Endothelial cell of umbilical vein (primary cell): Measurements from ENCODE around the gene GFPT2. TPM values are rescaled to one million over a fixed set of nuclear protein-coding genes. Genes with fewer than 3 reads are reported as not detected.

Source experiments
- BruUV-seq: library from RNA; stranded (reverse); fragments of 400-500 nt; replicated peaks from 2 replicates; lab custom pipeline; 2021; lab: Mats Ljungman, UMichigan
- CTCF ChIA-PET: fragments of 300-600, 350-600 bp; sonication (Branson Sonifier 250); formaldehyde crosslinking; loops from one replicate; lab custom pipeline; 2021; ENCODE audit warnings: antibody characterized with exemption, inconsistent platforms; lab: Charles Lee
- POLR2A ChIA-PET: fragments of 300-600, 350-600 bp; sonication (Branson Sonifier 250); formaldehyde crosslinking; loops from one replicate; lab custom pipeline; 2021; ENCODE audit warnings: antibody characterized with exemption, inconsistent platforms; lab: Charles Lee
- DNase-seq: peaks from one replicate; pipeline ENCODE4 v3.0.0-alpha.2; 2011; ENCODE audit warnings: low read depth, low spot score
- FAIRE-seq: peaks from 2 replicates; lab custom pipeline; 2011; peaks lifted over from hg19 to GRCh38; lab: Jason Lieb, UNC
- H2AFZ ChIP-seq: 2 replicates; pipeline ENCODE4 v1.6.0; 2012; ENCODE audit warnings: low read depth, low read length, control low read depth, inconsistent platforms
- H3K27ac ChIP-seq: 2 replicates; pipeline ENCODE4 v1.5.1; 2011; ENCODE audit warnings: low read depth, mild to moderate bottlenecking, control low read depth, low read length, moderate library complexity; ENCODE audit not compliant: insufficient read depth
- H3K27me3 ChIP-seq, 2 experiments: 2 replicates each; pipeline versions ENCODE4 v1.6.0 to v1.6.1; 2011; ENCODE audit warnings: low read length in 2 of 2, mixed read lengths in 1 of 2; ENCODE audit not compliant: control insufficient read depth in 2 of 2, insufficient read depth in 2 of 2
- H3K36me3 ChIP-seq, 2 experiments: 2 replicates in 1 of 2; 3 replicates in 1 of 2; pipeline ENCODE4 v1.5.1; 2011; ENCODE audit warnings: low read length in 2 of 2, mild to moderate bottlenecking in 1 of 2, moderate library complexity in 1 of 2; ENCODE audit not compliant: control insufficient read depth in 2 of 2, insufficient read depth in 2 of 2; ENCODE audit errors: extremely low read depth in 1 of 2
- H3K4me1 ChIP-seq: 3 replicates; pipeline ENCODE4 v1.5.1; 2011; ENCODE audit warnings: mild to moderate bottlenecking, low read length; ENCODE audit not compliant: control insufficient read depth, insufficient read depth; ENCODE audit errors: extremely low read depth
- H3K4me2 ChIP-seq: 2 replicates; pipeline ENCODE4 v1.6.1; 2011; ENCODE audit warnings: low read length, control low read depth, mixed read lengths; ENCODE audit not compliant: insufficient read depth
- H3K4me3 ChIP-seq, 3 experiments: fragments of 200-600 bp in 1 of 3; sonication (generic), shearing (Covaris generic) in 1 of 3; replicated peaks in 1 of 3; 2 replicates each; pipeline ENCODE4 v1.5.1; 2011 to 2016; ENCODE audit warnings: control low read depth in 3 of 3, low read length in 3 of 3, mild to moderate bottlenecking in 2 of 3, inconsistent platforms in 1 of 3, low read depth in 1 of 3, moderate library complexity in 1 of 3; ENCODE audit not compliant: insufficient read depth in 1 of 3
- H3K79me2 ChIP-seq: 2 replicates; pipeline ENCODE4 v1.6.0; 2012; ENCODE audit warnings: low read length, inconsistent platforms; ENCODE audit not compliant: control insufficient read depth, insufficient read depth
- H3K9ac ChIP-seq: replicated peaks from 2 replicates; pipeline ENCODE3; 2011; ENCODE audit warnings: low read length, control low read depth; ENCODE audit not compliant: insufficient read depth; ENCODE audit errors: extremely low read depth
- H3K9me1 ChIP-seq: replicated peaks from 3 replicates; pipeline ENCODE4 v1.6.0; 2011; ENCODE audit warnings: mild to moderate bottlenecking, low read length; ENCODE audit not compliant: control insufficient read depth, insufficient read depth; ENCODE audit errors: extremely low read depth
- H3K9me3 ChIP-seq: replicated peaks from 2 replicates; pipeline ENCODE4 v1.5.1; 2012; ENCODE audit warnings: low read length, inconsistent platforms; ENCODE audit not compliant: control insufficient read depth, insufficient read depth
- H4K20me1 ChIP-seq: replicated peaks from 2 replicates; pipeline ENCODE3; 2011; ENCODE audit warnings: mild to moderate bottlenecking, low read length; ENCODE audit not compliant: control insufficient read depth, insufficient read depth; ENCODE audit errors: extremely low read depth
- FOS ChIP-seq: IDR thresholded peaks from 2 replicates; pipeline ENCODE4 v1.6.1; 2011; ENCODE audit warnings: mild to moderate bottlenecking, low read length, moderate library complexity, borderline replicate concordance; ENCODE audit not compliant: insufficient read depth
- GATA2 ChIP-seq: IDR thresholded peaks from 2 replicates; pipeline ENCODE4 v1.7.0; 2011; ENCODE audit warnings: low read depth, mild to moderate bottlenecking, moderate library complexity, mixed read lengths, low read length; ENCODE audit not compliant: insufficient read length, insufficient read depth
- JUN ChIP-seq: IDR thresholded peaks from 2 replicates; pipeline ENCODE4 v1.6.1; 2011; ENCODE audit warnings: borderline replicate concordance, low read depth; ENCODE audit not compliant: insufficient read length, insufficient read depth
- POLR2A ChIP-seq: IDR thresholded peaks from 2 replicates; pipeline ENCODE4 v1.6.1; 2012; ENCODE audit warnings: low read depth, mild to moderate bottlenecking, control low read depth, low read length
- POLR2AphosphoS5 ChIP-seq: IDR thresholded peaks from 2 replicates; pipeline ENCODE4 v1.6.1; 2012; ENCODE audit warnings: low read depth, mild to moderate bottlenecking, control low read depth, low read length, moderate library complexity; ENCODE audit not compliant: insufficient read depth
- dilution Hi-C: fragments of 300-500 bp; cut with MboI; formaldehyde crosslinking; loops from one replicate; pipeline ENCODE4 v1.15.0; 2019; ENCODE audit warnings: low sequenced_read_pairs; ENCODE audit not compliant: extremely low pct_ligation_motif_present
- intact Hi-C: fragments of 100-400 bp; cut with micrococcal nuclease; formaldehyde crosslinking; loops from one replicate; pipeline ENCODE4 v1.10.0; 2022
- polyA plus RNA-seq, 4 experiments: library from polyadenylated mRNA; depleted of rRNA in 3 of 4; stranded (reverse) in 3 of 4; unstranded in 1 of 4; fragments of >200 nt; gene quantifications; 2 replicates each; pipeline versions ENCODE4 v1.2.1 to v1.2.3, GENCODE V29; 2011 to 2012; ENCODE audit warnings: missing spikeins in 1 of 4
- total RNA-seq: library from RNA; stranded (reverse); gene quantifications from 2 replicates; pipeline ENCODE4 v1.2.3, GENCODE V29; 2021
- TF ChIP-seq, protein P1 (sequence below), 2 donors: IDR thresholded peaks; 1 replicate in 1 of 2; 2 replicates in 1 of 2; pipeline ENCODE4 v1.5.1; 2011; ENCODE audit warnings: low read length in 2 of 2, mild to moderate bottlenecking in 2 of 2, moderate library complexity in 2 of 2, control low read depth in 1 of 2, inconsistent platforms in 1 of 2, low read depth in 1 of 2; ENCODE audit not compliant: insufficient read depth in 1 of 2; ENCODE audit errors: extremely low read depth in 1 of 2
- TF ChIP-seq, protein P2 (sequence below): IDR thresholded peaks from 2 replicates; pipeline ENCODE4 v1.6.1; 2011; ENCODE audit not compliant: insufficient read depth, insufficient read length

The GFPT2 gene
- total and polyA plus RNA-seq, 2 donors (not counting 3 experiments of a cell fraction or from before 2014, with no cell fraction given) = 4.3 to 4.5 TPM

DNA sequence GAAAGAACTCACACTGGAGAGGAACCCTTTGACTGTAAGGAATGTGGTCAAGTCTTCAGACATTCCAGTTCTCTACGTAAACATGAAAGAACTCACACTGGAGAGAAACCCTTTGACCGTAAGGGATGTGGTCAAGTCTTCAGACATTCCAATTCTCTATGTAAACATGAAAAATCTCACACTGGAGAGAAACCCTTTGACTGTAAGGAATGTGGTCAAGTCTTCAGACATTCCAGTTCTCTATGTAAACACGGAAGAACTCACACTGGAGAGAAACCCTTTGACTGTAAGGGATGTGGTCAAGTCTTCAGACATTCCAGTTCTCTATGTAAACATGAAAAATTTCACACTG is 93.9 kb downstream of the GFPT2 start:
- DNase-seq (no peak), FAIRE-seq (no peak)
- Histone ChIP-seq H3K9ac (no peak overlapping the region), H3K79me2 (no peaks in the 10 kb centered on the region), H3K4me2 (no peak overlapping the region), H3K27me3 (no peaks in the 10 kb centered on the region), H3K4me3 (no peak overlapping the region), H3K9me3 (peaks cover 8% of the 10 kb centered on the region), H3K9me1 (no peaks in the 10 kb centered on the region), H3K36me3 (peaks cover 10 to 12% of the 10 kb centered on the region in 2 experiments), H4K20me1 (no peaks in the 10 kb centered on the region), H3K27ac (no peak overlapping the region), H2AFZ (no peak overlapping the region), H3K4me1 (no peaks in the 10 kb centered on the region)
- CTCF ChIA-PET = no interaction called here
- TF ChIP-seq POLR2AphosphoS5 = no peak
- dilution Hi-C loops = no loop called here
- intact Hi-C loops = no loop called here
- BruUV-seq = no TSS peak
- POLR2A ChIA-PET = no interaction called here

DNA sequence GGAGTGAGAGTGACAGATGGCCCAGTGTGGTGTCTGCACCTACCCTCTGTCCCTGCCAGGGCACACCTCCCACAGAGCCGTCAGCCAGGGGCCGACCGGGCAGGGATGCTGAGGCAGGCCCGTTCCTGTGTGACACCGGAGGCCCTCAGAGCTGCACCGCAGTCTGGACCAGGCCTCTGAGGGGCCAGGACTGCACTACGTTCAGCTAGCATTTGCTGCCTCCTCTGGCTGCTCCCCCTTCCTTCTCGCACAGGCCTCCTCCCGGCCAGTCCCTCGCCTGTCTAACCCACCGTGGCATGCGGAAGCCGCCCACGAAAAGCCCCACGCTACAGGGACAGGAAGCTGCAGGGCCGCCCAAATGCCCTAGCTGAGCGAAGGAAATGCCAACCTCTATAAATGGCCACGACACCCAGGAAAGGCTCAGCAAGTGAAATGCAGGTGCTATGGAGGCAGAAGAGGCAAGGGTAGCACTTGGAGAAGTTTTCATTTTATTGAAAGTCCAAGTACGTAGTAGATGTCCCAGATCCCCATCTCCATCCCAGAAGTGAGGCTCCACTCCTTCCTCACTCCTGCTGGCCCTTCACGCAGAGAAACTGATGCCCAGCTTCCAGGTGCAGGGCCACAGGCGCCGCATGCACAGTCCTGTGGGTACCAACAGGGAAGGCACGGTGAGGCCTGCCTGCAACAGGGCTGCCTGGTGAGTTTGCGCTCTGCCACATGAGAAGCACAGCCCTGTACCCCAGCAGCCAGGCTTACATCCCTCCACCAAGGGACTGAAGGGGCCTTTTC is 99.9 kb downstream of the GFPT2 start:
- Histone ChIP-seq H3K9ac (no peak overlapping the region), H3K27me3 (no peaks in the 10 kb centered on the region), H3K9me1 (no peaks in the 10 kb centered on the region), H3K4me2 (no peak overlapping the region), H3K9me3 (peaks cover 2% of the 10 kb centered on the region), H4K20me1 (no peaks in the 10 kb centered on the region), H3K79me2 (no peaks in the 10 kb centered on the region), H3K4me3 (no peak overlapping the region), H3K4me1 (no peaks in the 10 kb centered on the region), H3K27ac (no peak overlapping the region), H2AFZ (no peak overlapping the region), H3K36me3 (peaks cover 0 to 3% of the 10 kb centered on the region in 2 experiments)
- BruUV-seq = no TSS peak
- POLR2A ChIA-PET = interaction anchor here (0.6 kb wide), 1 partner anchor 15 kb away, joined by 7 read pairs; no protein-coding TSS in a partner anchor
- CTCF ChIA-PET = no interaction called here
- DNase-seq (no peak), FAIRE-seq (no peak)
- no peak for TF ChIP-seq POLR2A
- TF ChIP-seq, protein P1, sequence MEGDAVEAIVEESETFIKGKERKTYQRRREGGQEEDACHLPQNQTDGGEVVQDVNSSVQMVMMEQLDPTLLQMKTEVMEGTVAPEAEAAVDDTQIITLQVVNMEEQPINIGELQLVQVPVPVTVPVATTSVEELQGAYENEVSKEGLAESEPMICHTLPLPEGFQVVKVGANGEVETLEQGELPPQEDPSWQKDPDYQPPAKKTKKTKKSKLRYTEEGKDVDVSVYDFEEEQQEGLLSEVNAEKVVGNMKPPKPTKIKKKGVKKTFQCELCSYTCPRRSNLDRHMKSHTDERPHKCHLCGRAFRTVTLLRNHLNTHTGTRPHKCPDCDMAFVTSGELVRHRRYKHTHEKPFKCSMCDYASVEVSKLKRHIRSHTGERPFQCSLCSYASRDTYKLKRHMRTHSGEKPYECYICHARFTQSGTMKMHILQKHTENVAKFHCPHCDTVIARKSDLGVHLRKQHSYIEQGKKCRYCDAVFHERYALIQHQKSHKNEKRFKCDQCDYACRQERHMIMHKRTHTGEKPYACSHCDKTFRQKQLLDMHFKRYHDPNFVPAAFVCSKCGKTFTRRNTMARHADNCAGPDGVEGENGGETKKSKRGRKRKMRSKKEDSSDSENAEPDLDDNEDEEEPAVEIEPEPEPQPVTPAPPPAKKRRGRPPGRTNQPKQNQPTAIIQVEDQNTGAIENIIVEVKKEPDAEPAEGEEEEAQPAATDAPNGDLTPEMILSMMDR (IDR thresholded peaks at IDR 0.05; ENCODE audit: extremely low read depth in 1 of 2, insufficient read depth in 1 of 2, low read depth in 1 of 2, low read length in 2 of 2) = no peak
- TF ChIP-seq, protein P2, sequence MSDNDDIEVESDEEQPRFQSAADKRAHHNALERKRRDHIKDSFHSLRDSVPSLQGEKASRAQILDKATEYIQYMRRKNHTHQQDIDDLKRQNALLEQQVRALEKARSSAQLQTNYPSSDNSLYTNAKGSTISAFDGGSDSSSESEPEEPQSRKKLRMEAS = no peak
- TF ChIP-seq GATA2 = no peak
- TF ChIP-seq JUN = no peak
- TF ChIP-seq FOS = no peak
- dilution Hi-C loops = no loop called here
- intact Hi-C loops = no loop called here
